Mucosa of rectum (tissue), 2 donors: ENCODE measurements around the gene MCM10.
A peak's percentile ranks its signal among the peaks of the same experiment; 100 is the strongest.

ENCODE experiments used
- H3K27ac ChIP-seq, 2 donors: one replicate each; pipeline ENCODE4 v1.7.0; 2013; ENCODE audit warnings: inconsistent platforms in 2 of 2, low read depth in 2 of 2, low read length in 2 of 2
- H3K27me3 ChIP-seq, 2 donors: one replicate each; pipeline ENCODE4 v1.7.0; 2013; ENCODE audit warnings: low read length in 2 of 2; ENCODE audit not compliant: control insufficient read depth in 2 of 2, insufficient read depth in 2 of 2
- H3K36me3 ChIP-seq, 2 donors: one replicate each; pipeline ENCODE4 v1.7.0; 2013; ENCODE audit warnings: low read length in 2 of 2; ENCODE audit not compliant: control insufficient read depth in 2 of 2, insufficient read depth in 2 of 2
- H3K4me1 ChIP-seq, 2 donors: one replicate each; pipeline ENCODE4 v1.7.0; 2013; ENCODE audit warnings: low read length in 2 of 2, mild to moderate bottlenecking in 1 of 2; ENCODE audit not compliant: control insufficient read depth in 2 of 2, insufficient read depth in 2 of 2
- H3K4me3 ChIP-seq, 2 donors: one replicate each; pipeline ENCODE4 v1.7.0; 2013; ENCODE audit warnings: low read length in 2 of 2
- H3K9ac ChIP-seq, 2 donors: one replicate each; pipeline ENCODE4 v1.7.0; 2013; ENCODE audit warnings: low read length in 2 of 2, low read depth in 1 of 2, mild to moderate bottlenecking in 1 of 2
- H3K9me3 ChIP-seq, 2 donors: one replicate each; pipeline ENCODE4 v1.7.0; 2013; ENCODE audit warnings: low read length in 2 of 2; ENCODE audit not compliant: control insufficient read depth in 2 of 2
- donor health status: healthy.
- donor health status: Normal muscosa, but diverticular disease.

Gene MCM10

DNA sequence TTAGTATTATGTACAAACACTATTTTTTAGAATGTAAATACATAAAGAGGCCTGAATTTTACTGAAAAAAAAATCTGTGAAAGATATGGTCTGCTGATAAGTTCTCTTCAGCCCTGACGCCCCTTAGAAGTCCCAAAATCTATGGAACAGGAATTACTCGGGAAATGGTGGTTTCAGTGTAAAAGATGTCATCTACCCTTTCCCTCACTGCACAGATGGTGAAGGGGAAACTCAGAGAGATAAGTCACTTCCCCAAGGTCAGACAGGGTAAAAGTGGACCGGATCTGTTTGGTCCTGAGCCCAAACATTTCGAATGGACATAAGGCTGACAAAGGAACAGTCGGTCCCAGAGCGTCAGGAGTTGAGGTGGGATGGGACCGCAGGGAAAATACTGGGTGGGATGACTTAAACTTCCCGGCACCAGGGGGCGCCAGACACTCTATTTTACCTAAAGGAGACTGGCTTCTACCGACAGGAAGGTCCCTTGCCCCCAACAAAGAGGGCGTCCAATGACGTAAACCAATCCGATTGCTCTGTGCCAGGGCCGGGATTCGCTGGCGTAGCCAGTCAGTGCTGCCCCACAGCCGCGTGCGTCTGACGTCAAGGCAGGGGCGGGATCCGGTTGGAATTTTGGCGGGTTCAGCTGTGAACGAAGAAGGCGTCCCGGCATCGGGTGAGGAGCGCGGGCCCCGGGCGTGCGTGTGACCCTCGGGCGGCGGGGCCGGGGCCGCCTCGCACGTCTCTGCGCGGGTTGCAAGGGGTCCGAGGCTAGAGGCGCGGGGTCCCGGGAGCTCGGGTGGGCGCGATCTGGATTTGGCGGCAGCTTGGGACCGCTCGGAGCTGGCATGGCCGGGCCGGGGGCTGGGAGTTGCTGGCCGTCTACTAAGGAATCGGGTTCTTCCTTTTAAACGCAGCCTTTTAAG is at the start of gene MCM10:
Gene MCM10, plus strand, starts transcription at position 625 of the 923 bp plus-strand sequence. CDS start 2,645 bp downstream, outside the sequence.
- Histone ChIP-seq H3K4me3 (peak within 1 kb of the TSS; percentile 63 to 65), H3K36me3 (no peaks in the 10 kb centered on the region), H3K4me1 (peaks cover 3 to 5% of the 10 kb centered on the region in 2 donors), H3K27ac (no peak within 1 kb of the TSS), H3K27me3 (no peaks in the 10 kb centered on the region), H3K9ac (peak within 1 kb of the TSS in 1 of 2 donors; percentile 68), H3K9me3 (no peaks in the 10 kb centered on the region)

DNA sequence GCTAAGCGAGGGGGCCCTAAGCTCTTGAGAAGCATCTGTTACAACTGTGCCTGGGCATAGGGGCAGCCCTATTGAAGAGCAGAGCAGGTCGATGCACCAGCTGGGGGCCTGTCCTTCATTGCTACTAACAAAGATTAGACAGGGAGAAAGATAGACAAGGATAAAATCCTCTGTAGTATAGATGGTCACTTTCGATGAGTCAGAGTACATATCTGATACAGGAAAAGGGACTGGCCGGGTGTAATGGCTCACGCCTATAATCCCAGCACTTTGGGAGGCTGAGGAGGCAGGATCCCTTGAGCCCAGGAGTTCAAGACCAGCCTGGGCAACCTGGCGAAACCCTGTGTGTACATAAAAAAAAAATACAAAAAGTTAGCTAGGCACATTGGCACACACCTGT is 47.8 kb upstream of the MCM10 start:
- H3K27ac ChIP-seq: no peak overlapping the region
- H3K9me3 ChIP-seq: no peaks in the 10 kb centered on the region
- H3K4me1 ChIP-seq: peaks cover 7 to 20% of the 10 kb centered on the region in 2 donors
- no peaks in the 10 kb centered on the region for H3K27me3 ChIP-seq
- no peak overlapping the region for H3K9ac ChIP-seq
- no peak overlapping the region for H3K4me3 ChIP-seq
- H3K36me3 ChIP-seq: peaks cover 41 to 55% of the 10 kb centered on the region in 2 donors

DNA sequence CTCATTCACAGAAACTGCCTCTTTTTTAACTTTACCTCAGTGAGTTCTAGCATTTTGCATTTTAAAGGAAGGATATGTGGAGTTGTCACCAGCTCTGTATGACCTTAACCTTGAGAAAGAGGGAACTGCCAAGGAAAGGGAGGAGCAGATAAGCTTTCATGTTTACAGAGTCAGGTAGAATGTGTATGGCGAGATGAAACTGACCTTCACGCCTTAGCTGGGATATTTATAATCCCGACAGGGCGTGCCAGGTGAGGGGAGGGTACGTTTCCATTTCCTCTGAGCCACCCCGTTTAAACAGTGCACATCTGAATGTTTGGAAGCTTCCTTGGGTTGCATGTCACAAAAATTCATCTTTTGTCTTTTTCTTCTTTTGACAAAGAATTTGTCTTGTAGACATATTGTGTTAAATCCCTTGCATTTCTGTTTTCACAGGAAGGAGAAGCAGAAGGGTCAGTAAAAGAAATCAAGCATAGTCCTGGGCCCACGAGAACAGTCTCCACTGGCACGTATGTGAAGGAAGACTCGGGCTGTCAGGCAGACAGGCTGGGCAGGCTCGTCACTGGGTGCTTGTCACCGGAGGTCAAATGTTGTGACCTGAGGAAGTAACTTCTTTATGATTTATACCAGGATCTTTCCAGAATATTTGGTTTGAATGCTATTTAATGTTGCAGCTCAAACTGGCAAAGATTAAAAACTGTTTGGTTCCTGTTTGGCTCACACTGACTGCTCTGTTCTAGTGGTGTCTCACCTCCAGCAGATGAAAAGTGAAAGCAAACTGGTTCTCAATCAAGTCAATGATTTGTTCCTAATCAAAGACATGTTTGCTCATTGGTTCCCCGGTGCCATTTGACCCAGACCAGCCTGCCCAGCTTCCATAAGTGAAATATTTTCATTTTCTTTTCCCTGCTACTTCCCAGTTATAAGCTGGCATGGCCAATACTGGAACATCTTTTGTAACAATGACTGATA is 45.2 kb upstream of the MCM10 start:
- Histone ChIP-seq H3K36me3 (peaks cover 43 to 52% of the 10 kb centered on the region in 2 donors), H3K9me3 (no peaks in the 10 kb centered on the region), H3K4me3 (peak overlapping the region; percentile 20 to 48)

GRCh38 chr10:13117841-13118783 is 43.2 kb upstream of the MCM10 start:
- Histone ChIP-seq H3K9ac (no peak overlapping the region), H3K4me3 (no peak overlapping the region), H3K27ac (no peak overlapping the region), H3K9me3 (no peaks in the 10 kb centered on the region), H3K4me1 (peaks cover 7 to 13% of the 10 kb centered on the region in 2 donors), H3K27me3 (no peaks in the 10 kb centered on the region), H3K36me3 (peaks cover 47 to 57% of the 10 kb centered on the region in 2 donors)

More for the DNA sequence above, 45.2 kb upstream of the MCM10 start:
- Histone ChIP-seq H3K9ac (peak overlapping the region; percentile 38 to 49), H3K27ac (peak overlapping the region; percentile 88 to 94), H3K4me1 (peaks cover 7 to 13% of the 10 kb centered on the region in 2 donors), H3K27me3 (no peaks in the 10 kb centered on the region)

DNA sequence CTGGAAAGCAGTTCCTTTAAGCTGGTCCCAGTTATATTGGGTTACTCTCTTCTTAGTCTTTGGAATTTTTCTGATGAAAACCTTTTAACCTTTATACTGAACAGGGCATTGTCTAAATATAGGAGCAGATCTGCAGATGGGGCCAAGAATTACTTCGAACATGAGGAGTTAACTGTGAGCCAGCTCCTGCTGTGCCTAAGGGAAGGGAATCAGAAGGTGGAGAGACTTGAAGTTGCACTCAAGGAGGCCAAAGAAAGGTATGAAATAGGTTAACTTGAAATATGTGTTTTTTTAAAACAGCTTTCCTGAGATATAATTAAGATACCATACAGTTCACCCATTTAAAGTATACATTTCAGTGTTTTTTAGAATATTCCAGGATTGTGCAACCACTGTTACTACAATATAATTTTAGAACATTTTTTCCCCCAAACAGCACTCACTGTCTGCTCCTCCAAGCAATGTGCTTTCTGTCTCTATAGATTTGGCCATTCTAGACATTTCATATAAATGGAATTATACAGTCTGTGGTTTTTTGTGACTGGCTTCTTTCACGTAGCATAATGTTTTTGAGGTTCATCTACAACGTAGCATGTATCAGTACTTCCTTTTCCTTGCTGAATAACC is 42.5 kb upstream of the MCM10 start:
- no peaks in the 10 kb centered on the region for H3K9me3 ChIP-seq
- H3K9ac ChIP-seq: no peak overlapping the region
- no peak overlapping the region for H3K27ac ChIP-seq
- H3K27me3 ChIP-seq: no peaks in the 10 kb centered on the region
- H3K4me1 ChIP-seq: peaks cover 7 to 13% of the 10 kb centered on the region in 2 donors
- no peak overlapping the region for H3K4me3 ChIP-seq
- peaks cover 48 to 60% of the 10 kb centered on the region in 2 donors for H3K36me3 ChIP-seq

- Histone ChIP-seq H3K4me3 (no peak overlapping the region), H3K9ac (no peak overlapping the region), H3K4me1 (peaks cover 6 to 9% of the 10 kb centered on the region in 2 donors), H3K27me3 (no peaks in the 10 kb centered on the region), H3K9me3 (no peaks in the 10 kb centered on the region), H3K27ac (no peak overlapping the region), H3K36me3 (peaks cover 57 to 69% of the 10 kb centered on the region in 2 donors)
Measured at GRCh38 chr10:13120786-13121499, 40.4 kb upstream of the MCM10 start.

DNA sequence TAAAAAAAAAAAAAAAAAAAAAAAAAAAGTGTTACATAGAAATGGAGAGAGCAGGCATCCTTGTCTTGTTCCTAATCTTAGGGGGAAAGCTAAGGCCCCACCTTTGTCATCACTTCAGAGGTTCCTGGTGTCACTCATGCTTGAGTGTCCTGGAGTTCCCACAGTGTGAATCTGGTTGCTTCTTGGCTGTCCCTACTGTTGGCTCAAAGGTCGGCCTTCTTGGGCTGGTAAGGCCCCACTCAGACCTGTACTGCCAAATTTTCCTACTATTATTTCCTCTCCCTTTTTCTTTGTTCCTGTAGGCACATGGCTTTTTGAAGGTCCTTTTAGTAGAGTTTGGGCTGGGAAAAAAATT is 39.9 kb upstream of the MCM10 start:
- Histone ChIP-seq H3K9me3 (no peaks in the 10 kb centered on the region), H3K4me1 (peaks cover 2 to 4% of the 10 kb centered on the region in 2 donors), H3K36me3 (peaks cover 58 to 68% of the 10 kb centered on the region in 2 donors), H3K27me3 (no peaks in the 10 kb centered on the region), H3K27ac (no peak overlapping the region), H3K4me3 (no peak overlapping the region), H3K9ac (no peak overlapping the region)

DNA sequence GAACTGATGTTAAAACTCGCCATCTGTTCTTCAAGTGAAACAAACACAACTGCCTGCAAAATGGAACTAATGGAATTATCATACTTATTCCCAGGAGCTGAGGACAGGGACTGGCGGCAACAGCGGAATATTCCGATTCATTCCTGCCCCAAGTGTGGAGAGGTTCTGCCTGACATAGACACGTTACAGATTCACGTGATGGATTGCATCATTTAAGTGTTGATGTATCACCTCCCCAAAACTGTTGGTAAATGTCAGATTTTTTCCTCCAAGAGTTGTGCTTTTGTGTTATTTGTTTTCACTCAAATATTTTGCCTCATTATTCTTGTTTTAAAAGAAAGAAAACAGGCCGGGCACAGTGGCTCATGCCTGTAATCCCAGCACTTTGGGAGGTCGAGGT is 24.7 kb upstream of the MCM10 start:
- no peak overlapping the region for H3K27ac ChIP-seq

More for the DNA sequence above, 24.7 kb upstream of the MCM10 start:
- H3K9me3 ChIP-seq: no peaks in the 10 kb centered on the region
- no peaks in the 10 kb centered on the region for H3K27me3 ChIP-seq
- H3K9ac ChIP-seq: no peak overlapping the region
- H3K4me3 ChIP-seq: no peak overlapping the region
- H3K4me1 ChIP-seq: no peaks in the 10 kb centered on the region
- peaks cover 55 to 64% of the 10 kb centered on the region in 2 donors for H3K36me3 ChIP-seq
